GM12878 (cell line): ENCODE data around the gene MN1. TPM values are rescaled to one million over a fixed set of nuclear protein-coding genes. Genes with fewer than 3 reads are reported as not detected.

ENCODE experiments used
- ATAC-seq: fragments of 200-7000 bp; cut with Tn5 transposase; 3 replicates; pipeline ENCODE4 v1.9.1; 2020; ENCODE audit warnings: mild to moderate bottlenecking, moderate library complexity
- BruUV-seq: library from RNA; stranded (reverse); fragments of 400-500 nt; replicated peaks from 2 replicates; lab custom pipeline; 2021; lab: Mats Ljungman, UMichigan
- CTCF ChIA-PET: fragments of 300-600 bp; sonication (Branson Sonifier 250); formaldehyde crosslinking; extraction: SDS; loops from one replicate; lab custom pipeline; 2021; ENCODE audit warnings: inconsistent platforms; lab: Yijun Ruan, JAX
- POLR2A ChIA-PET: fragments of 350-600 bp; formaldehyde crosslinking; extraction: SDS; loops from one replicate; lab custom pipeline; 2021; ENCODE audit warnings: inconsistent platforms; lab: Charles Lee
- RAD21 ChIA-PET: fragments of 300-600 bp; sonication (Branson Sonifier 250); formaldehyde crosslinking; loops from one replicate; lab custom pipeline; 2023; ENCODE audit warnings: antibody characterized with exemption; ENCODE audit not compliant: unreplicated experiment; lab: Charles Lee
- SMC1A ChIA-PET: fragments of 300-600 bp; sonication (Branson Sonifier 250); formaldehyde crosslinking; loops from one replicate; lab custom pipeline; 2023; ENCODE audit not compliant: unreplicated experiment, uncharacterized antibody; lab: Charles Lee
- DNase-seq: peaks from one replicate; pipeline ENCODE4 v3.0.0-alpha.2; 2011; ENCODE audit warnings: low read depth, low spot score
- FAIRE-seq: peaks from 3 replicates; lab custom pipeline; 2011; peaks lifted over from hg19 to GRCh38; lab: Jason Lieb, UNC
- H2AFZ ChIP-seq: 2 replicates; pipeline ENCODE4 v1.6.0; 2011; ENCODE audit warnings: low read depth, low read length, control low read depth; ENCODE audit not compliant: control insufficient read depth
- H3K27ac ChIP-seq: 2 replicates; pipeline ENCODE4 v1.5.1; 2011; ENCODE audit warnings: control low read depth; ENCODE audit not compliant: control insufficient read depth, insufficient read depth
- H3K27me3 ChIP-seq, 2 experiments: replicated peaks in 1 of 2; 2 replicates each; pipeline versions ENCODE4 v1.6.0 to v1.6.1; 2011; ENCODE audit warnings: low read length in 1 of 2; ENCODE audit not compliant: control insufficient read depth in 2 of 2, insufficient read depth in 2 of 2
- H3K36me3 ChIP-seq, 2 experiments: 2 replicates each; pipeline ENCODE4 v1.5.1; 2011; ENCODE audit warnings: low read length in 1 of 2; ENCODE audit not compliant: control insufficient read depth in 2 of 2, insufficient read depth in 2 of 2
- H3K4me1 ChIP-seq: 2 replicates; pipeline ENCODE4 v1.6.1; 2011; ENCODE audit warnings: mild to moderate bottlenecking, low read length, moderate library complexity, mixed read lengths; ENCODE audit not compliant: control insufficient read depth, insufficient read depth
- H3K4me2 ChIP-seq: 2 replicates; pipeline ENCODE4 v1.6.0; 2011; ENCODE audit warnings: control low read depth; ENCODE audit not compliant: control insufficient read depth, insufficient read depth
- H3K4me3 ChIP-seq: fragments of 200-600 bp; sonication (generic); 2 replicates; pipeline ENCODE4 v1.5.1; 2016
- H3K79me2 ChIP-seq: 2 replicates; pipeline ENCODE4 v1.6.0; 2011; ENCODE audit warnings: low read length; ENCODE audit not compliant: control insufficient read depth, insufficient read depth
- H3K9ac ChIP-seq: 2 replicates; pipeline ENCODE4 v1.8.0; 2011; ENCODE audit warnings: low read length, control low read depth, mixed read lengths; ENCODE audit not compliant: control insufficient read depth, insufficient read depth
- H3K9me3 ChIP-seq: replicated peaks from 3 replicates; pipeline ENCODE4 v1.5.1; 2011; ENCODE audit warnings: mild to moderate bottlenecking, low read length; ENCODE audit not compliant: control insufficient read depth, insufficient read depth
- H4K20me1 ChIP-seq: 2 replicates; pipeline ENCODE4 v1.6.0; 2011; ENCODE audit not compliant: control insufficient read depth, insufficient read depth
- BACH1 ChIP-seq: fragments of 450-650 bp; IDR thresholded peaks from 2 replicates; pipeline ENCODE4 v1.6.1; 2017; ENCODE audit warnings: mild to moderate bottlenecking, borderline replicate concordance
- BMI1 ChIP-seq: fragments of 450-650 bp; IDR thresholded peaks from 2 replicates; pipeline ENCODE4 v1.6.1; 2016; ENCODE audit warnings: mild to moderate bottlenecking, moderate library complexity, borderline replicate concordance
- FOXM1 ChIP-seq: IDR thresholded peaks from 2 replicates; pipeline ENCODE4 v1.6.1; 2012; ENCODE audit warnings: low read depth, mild to moderate bottlenecking, inconsistent platforms, low read length, moderate library complexity
- HSF1 ChIP-seq: fragments of 150-350 bp; IDR thresholded peaks from 2 replicates; pipeline ENCODE4 v1.6.1; 2014; ENCODE audit warnings: mild to moderate bottlenecking, low read depth, low read length
- WGBS: methylation state at CpG from one replicate; pipeline ENCODE4 v1.1.6; 2016; ENCODE audit warnings: low lambda C conversion rate; ENCODE audit not compliant: insufficient replicate concordance, insufficient coverage; ENCODE audit errors: missing lambda C conversion rate; 5-methylcytosine and 5-hydroxymethylcytosine counted together
- in situ Hi-C: fragments of 300-500 bp; cut with MboI; formaldehyde crosslinking; loops from 9 replicates; pipeline ENCODE4 v1.14.3; 2018; ENCODE audit warnings: mixed read lengths
- intact Hi-C: fragments of 100-400 bp; cut with micrococcal nuclease; formaldehyde crosslinking; loops from one replicate; pipeline ENCODE4 v1.14.2; 2022; ENCODE audit not compliant: unreplicated experiment
- polyA plus RNA-seq, 11 experiments: library from polyadenylated mRNA; depleted of rRNA in 4 of 11; unstranded in 6 of 11; stranded (reverse) in 5 of 11; fragments of >200 nt; fragmentation: Nextera tagmentation in 4 of 11; fragmentation: Illumina TruSeq in 1 of 11; extraction: Ambion mirVana in 4 of 11; extraction: Trizol in 1 of 11; gene quantifications; 1 replicate in 1 of 11; 2 replicates in 10 of 11; pipeline versions ENCODE4 v1.2.1 to v1.2.3, GENCODE V29; 2011 to 2016; ENCODE audit warnings: inconsistent platforms in 2 of 11, missing spikeins in 2 of 11, low read depth in 1 of 11
- total RNA-seq, 4 experiments: library from RNA; depleted of rRNA in 3 of 4; stranded (reverse); fragments of >200 nt in 3 of 4; fragmentation: Illumina TruSeq in 1 of 4; extraction: Trizol in 1 of 4; gene quantifications; 2 replicates each; pipeline versions ENCODE4 v1.2.1 to v1.2.3, GENCODE V29; 2013 to 2021
- TF ChIP-seq, protein P1 (sequence below): IDR thresholded peaks from 2 replicates; pipeline ENCODE4 v1.6.1; 2011; ENCODE audit warnings: low read depth, mild to moderate bottlenecking, low read length, moderate library complexity, borderline replicate concordance; ENCODE audit errors: extremely low read depth

The MN1 gene
- total and polyA plus RNA-seq, 10 of the 15 experiments (the other 5 are each of a cell fraction or from before 2014, with no cell fraction given): under 0.01 to 0.24 (median 0.03) TPM; not detected in 3

DNA sequence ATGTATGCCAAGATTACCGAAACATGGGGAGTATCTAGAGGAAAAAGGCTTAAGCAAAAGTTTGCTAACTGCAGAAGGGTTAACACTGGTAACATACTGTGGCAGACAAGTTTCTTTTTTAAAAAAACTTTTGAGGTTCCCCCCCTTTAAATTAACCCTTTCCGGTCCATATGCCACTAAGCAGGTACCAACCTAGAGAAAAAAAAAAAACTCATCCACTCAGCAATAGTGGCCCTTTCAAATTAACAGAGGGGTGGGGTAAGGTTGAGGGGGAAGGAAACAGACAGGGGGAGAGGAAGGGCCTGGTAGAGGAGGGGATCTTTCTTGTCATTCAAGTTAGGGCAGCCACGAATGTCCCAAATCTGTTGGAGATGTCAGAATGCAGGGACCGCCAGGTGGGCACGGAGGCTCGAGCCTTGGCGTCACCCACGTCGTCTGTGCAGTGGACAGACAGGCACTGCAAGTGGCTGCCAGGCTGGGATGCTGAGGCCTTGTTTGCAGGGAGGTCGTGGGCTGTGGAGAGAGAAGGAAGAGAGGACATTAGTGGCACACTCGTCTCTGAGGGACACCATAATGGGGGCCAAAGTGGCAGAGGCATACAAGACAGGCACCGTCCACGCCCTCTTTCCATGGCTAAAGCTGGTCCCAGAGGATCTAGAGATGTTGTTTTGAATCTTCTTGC, 50.8 kb downstream of the MN1 start:
- RAD21 ChIA-PET: no interaction called here
- TF ChIP-seq BACH1 (no peak), HSF1 (no peak), FOXM1 (no peak), BMI1 (no peak)
- TF ChIP-seq, protein P1, sequence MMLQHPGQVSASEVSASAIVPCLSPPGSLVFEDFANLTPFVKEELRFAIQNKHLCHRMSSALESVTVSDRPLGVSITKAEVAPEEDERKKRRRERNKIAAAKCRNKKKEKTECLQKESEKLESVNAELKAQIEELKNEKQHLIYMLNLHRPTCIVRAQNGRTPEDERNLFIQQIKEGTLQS: no peak
- H3K4me3 ChIP-seq: no peak overlapping the region
- H3K36me3 ChIP-seq: no peaks in the 10 kb centered on the region
- no peak overlapping the region for H3K4me2 ChIP-seq
- 28% methylated on average over 13 of the region's 13 CpGs for WGBS
- H3K9ac ChIP-seq: no peak overlapping the region
- no TSS peak for BruUV-seq
- H2AFZ ChIP-seq: no peak overlapping the region
- H3K9me3 ChIP-seq: no peaks in the 10 kb centered on the region
- no peaks in the 10 kb centered on the region for H3K4me1 ChIP-seq
- FAIRE-seq: no peak
- ATAC-seq: no peak
- H3K27ac ChIP-seq: no peak overlapping the region
- SMC1A ChIA-PET: no interaction called here
- DNase-seq: no peak
- in situ Hi-C loops: no loop called here
- H4K20me1 ChIP-seq: no peaks in the 10 kb centered on the region
- H3K27me3 ChIP-seq: peaks cover 0 to 1% of the 10 kb centered on the region in 2 experiments; a peak in 2 of 4 replicates
- intact Hi-C loops: no loop called here
- POLR2A ChIA-PET: no interaction called here
- no peaks in the 10 kb centered on the region for H3K79me2 ChIP-seq
- CTCF ChIA-PET: no interaction called here
